ENCODE results near the gene ANKRD34A. TPM values are rescaled to one million over a fixed set of nuclear protein-coding genes. Genes with fewer than 3 reads are reported as not detected.

Gene ANKRD34A
- polyA plus RNA-seq, 1 donor from 2014 or later: 1.7 TPM

GRCh38 chr1:145983960-145984830 is 19.8 kb upstream of the ANKRD34A start:
- Histone ChIP-seq H3K79me2 (replicated peaks; ENCODE audit: insufficient read depth, low read length) (no peaks in the 10 kb centered on the region), H3K27ac (ENCODE audit: low read length) (no peak overlapping the region), H3K9me3 (ENCODE audit: low read length) (no peaks in the 10 kb centered on the region), H3K27me3 (ENCODE audit: insufficient read depth, low read depth, low read length) (no peaks in the 10 kb centered on the region), H3K4me3 (ENCODE audit: low read length) (no peak overlapping the region), H3K9me2 (ENCODE audit: insufficient read depth, low read length) (no peaks in the 10 kb centered on the region), H4K20me1 (ENCODE audit: insufficient read depth) (no peaks in the 10 kb centered on the region), H3K36me3 (ENCODE audit: insufficient read depth, low read length) (no peaks in the 10 kb centered on the region), H2AFZ (ENCODE audit: low read depth, low read length) (no peak overlapping the region), H3F3A (ENCODE audit: insufficient read depth, low read length, poor library complexity, severe bottlenecking) (no peaks in the 10 kb centered on the region), H3K4me2 (ENCODE audit: low read length) (no peak overlapping the region), H3K9ac (ENCODE audit: low read length) (no peak overlapping the region)
- TF ChIP-seq EZH2 (IDR thresholded peaks at IDR 0.05; ENCODE audit: borderline replicate concordance, insufficient read depth, low read length, poor library complexity, severe bottlenecking): no peak
- TF ChIP-seq RAD21 (conservative IDR thresholded peaks at IDR 0.05): no peak
- no peak for TF ChIP-seq TAF1 (IDR thresholded peaks at IDR 0.05; ENCODE audit: low read depth)
- no peak for TF ChIP-seq POLR2AphosphoS5 (IDR thresholded peaks at IDR 0.05)
- no peak for TF ChIP-seq SMC3 (conservative IDR thresholded peaks at IDR 0.05; ENCODE audit: poor library complexity)
- no peak for TF ChIP-seq MXI1 (conservative IDR thresholded peaks at IDR 0.05; ENCODE audit: poor library complexity, severe bottlenecking)
- no peak for TF ChIP-seq REST (IDR thresholded peaks at IDR 0.05; ENCODE audit: borderline replicate concordance)
- TF ChIP-seq CTCF (IDR thresholded peaks at IDR 0.05; ENCODE audit: poor library complexity, severe bottlenecking): no peak
- no peak for TF ChIP-seq EP300 (conservative IDR thresholded peaks at IDR 0.05; ENCODE audit: poor library complexity, severe bottlenecking)

GRCh38 chr1:145983206-145983675 is 18.9 kb upstream of the ANKRD34A start:
- H3K9ac ChIP-seq (ENCODE audit: low read length): no peak overlapping the region
- no peaks in the 10 kb centered on the region for H3K9me3 ChIP-seq (ENCODE audit: low read length)
- H3K36me3 ChIP-seq (ENCODE audit: insufficient read depth, low read length): no peaks in the 10 kb centered on the region
- no peak overlapping the region for H3K27ac ChIP-seq (ENCODE audit: low read length)
- no peak overlapping the region for H2AFZ ChIP-seq (ENCODE audit: low read depth, low read length)
- H3K4me2 ChIP-seq (ENCODE audit: low read length): no peak overlapping the region
- H3K4me3 ChIP-seq (ENCODE audit: low read length): no peak overlapping the region
- H4K20me1 ChIP-seq (ENCODE audit: insufficient read depth): no peaks in the 10 kb centered on the region
- H3K79me2 ChIP-seq (replicated peaks; ENCODE audit: insufficient read depth, low read length): no peaks in the 10 kb centered on the region
- H3K9me2 ChIP-seq (ENCODE audit: insufficient read depth, low read length): no peaks in the 10 kb centered on the region
- TF ChIP-seq EP300 (conservative IDR thresholded peaks at IDR 0.05; ENCODE audit: poor library complexity, severe bottlenecking) (no peak), RAD21 (conservative IDR thresholded peaks at IDR 0.05) (no peak), REST (IDR thresholded peaks at IDR 0.05; ENCODE audit: borderline replicate concordance) (no peak), MXI1 (conservative IDR thresholded peaks at IDR 0.05; ENCODE audit: poor library complexity, severe bottlenecking) (no peak), CTCF (IDR thresholded peaks at IDR 0.05; ENCODE audit: poor library complexity, severe bottlenecking) (no peak), EZH2 (IDR thresholded peaks at IDR 0.05; ENCODE audit: borderline replicate concordance, insufficient read depth, low read length, poor library complexity, severe bottlenecking) (no peak), SMC3 (conservative IDR thresholded peaks at IDR 0.05; ENCODE audit: poor library complexity) (no peak), POLR2AphosphoS5 (IDR thresholded peaks at IDR 0.05) (no peak), TAF1 (IDR thresholded peaks at IDR 0.05; ENCODE audit: low read depth) (no peak)
- no peaks in the 10 kb centered on the region for H3K27me3 ChIP-seq (ENCODE audit: insufficient read depth, low read depth, low read length)
- H3F3A ChIP-seq (ENCODE audit: insufficient read depth, low read length, poor library complexity, severe bottlenecking): no peaks in the 10 kb centered on the region

Measured in neural cell (in vitro differentiated cells).